Endothelial cell of umbilical vein (primary cell): ENCODE results near the gene ARTN. TPM values are rescaled to one million over a fixed set of nuclear protein-coding genes. Genes with fewer than 3 reads are reported as not detected.

ENCODE experiments used
- BruUV-seq: library from RNA; stranded (reverse); fragments of 400-500 nt; replicated peaks from 2 replicates; lab custom pipeline; 2021; lab: Mats Ljungman, UMichigan
- CTCF ChIA-PET: fragments of 300-600, 350-600 bp; sonication (Branson Sonifier 250); formaldehyde crosslinking; loops from one replicate; lab custom pipeline; 2021; ENCODE audit warnings: antibody characterized with exemption, inconsistent platforms; lab: Charles Lee
- POLR2A ChIA-PET: fragments of 300-600, 350-600 bp; sonication (Branson Sonifier 250); formaldehyde crosslinking; loops from one replicate; lab custom pipeline; 2021; ENCODE audit warnings: antibody characterized with exemption, inconsistent platforms; lab: Charles Lee
- DNase-seq: peaks from one replicate; pipeline ENCODE4 v3.0.0-alpha.2; 2011; ENCODE audit warnings: low read depth, low spot score
- FAIRE-seq: peaks from 2 replicates; lab custom pipeline; 2011; peaks lifted over from hg19 to GRCh38; lab: Jason Lieb, UNC
- H2AFZ ChIP-seq: 2 replicates; pipeline ENCODE4 v1.6.0; 2012; ENCODE audit warnings: low read depth, low read length, control low read depth, inconsistent platforms
- H3K27ac ChIP-seq: 2 replicates; pipeline ENCODE4 v1.5.1; 2011; ENCODE audit warnings: low read depth, mild to moderate bottlenecking, control low read depth, low read length, moderate library complexity; ENCODE audit not compliant: insufficient read depth
- H3K27me3 ChIP-seq, 2 experiments: 2 replicates each; pipeline versions ENCODE4 v1.6.0 to v1.6.1; 2011; ENCODE audit warnings: low read length in 2 of 2, mixed read lengths in 1 of 2; ENCODE audit not compliant: control insufficient read depth in 2 of 2, insufficient read depth in 2 of 2
- H3K36me3 ChIP-seq, 2 experiments: 2 replicates in 1 of 2; 3 replicates in 1 of 2; pipeline ENCODE4 v1.5.1; 2011; ENCODE audit warnings: low read length in 2 of 2, mild to moderate bottlenecking in 1 of 2, moderate library complexity in 1 of 2; ENCODE audit not compliant: control insufficient read depth in 2 of 2, insufficient read depth in 2 of 2; ENCODE audit errors: extremely low read depth in 1 of 2
- H3K4me1 ChIP-seq: 3 replicates; pipeline ENCODE4 v1.5.1; 2011; ENCODE audit warnings: mild to moderate bottlenecking, low read length; ENCODE audit not compliant: control insufficient read depth, insufficient read depth; ENCODE audit errors: extremely low read depth
- H3K4me2 ChIP-seq: 2 replicates; pipeline ENCODE4 v1.6.1; 2011; ENCODE audit warnings: low read length, control low read depth, mixed read lengths; ENCODE audit not compliant: insufficient read depth
- H3K4me3 ChIP-seq, 3 experiments: fragments of 200-600 bp in 1 of 3; sonication (generic), shearing (Covaris generic) in 1 of 3; replicated peaks in 1 of 3; 2 replicates each; pipeline ENCODE4 v1.5.1; 2011 to 2016; ENCODE audit warnings: control low read depth in 3 of 3, low read length in 3 of 3, mild to moderate bottlenecking in 2 of 3, inconsistent platforms in 1 of 3, low read depth in 1 of 3, moderate library complexity in 1 of 3; ENCODE audit not compliant: insufficient read depth in 1 of 3
- H3K79me2 ChIP-seq: 2 replicates; pipeline ENCODE4 v1.6.0; 2012; ENCODE audit warnings: low read length, inconsistent platforms; ENCODE audit not compliant: control insufficient read depth, insufficient read depth
- H3K9ac ChIP-seq: replicated peaks from 2 replicates; pipeline ENCODE3; 2011; ENCODE audit warnings: low read length, control low read depth; ENCODE audit not compliant: insufficient read depth; ENCODE audit errors: extremely low read depth
- H3K9me1 ChIP-seq: replicated peaks from 3 replicates; pipeline ENCODE4 v1.6.0; 2011; ENCODE audit warnings: mild to moderate bottlenecking, low read length; ENCODE audit not compliant: control insufficient read depth, insufficient read depth; ENCODE audit errors: extremely low read depth
- H3K9me3 ChIP-seq: replicated peaks from 2 replicates; pipeline ENCODE4 v1.5.1; 2012; ENCODE audit warnings: low read length, inconsistent platforms; ENCODE audit not compliant: control insufficient read depth, insufficient read depth
- H4K20me1 ChIP-seq: replicated peaks from 2 replicates; pipeline ENCODE3; 2011; ENCODE audit warnings: mild to moderate bottlenecking, low read length; ENCODE audit not compliant: control insufficient read depth, insufficient read depth; ENCODE audit errors: extremely low read depth
- CTCF ChIP-seq, 2 donors: IDR thresholded peaks; 1 replicate in 1 of 2; 2 replicates in 1 of 2; pipeline ENCODE4 v1.5.1; 2011; ENCODE audit warnings: low read length in 2 of 2, mild to moderate bottlenecking in 2 of 2, moderate library complexity in 2 of 2, control low read depth in 1 of 2, inconsistent platforms in 1 of 2, low read depth in 1 of 2; ENCODE audit not compliant: insufficient read depth in 1 of 2; ENCODE audit errors: extremely low read depth in 1 of 2
- EZH2 ChIP-seq: IDR thresholded peaks from 2 replicates; pipeline ENCODE4 v1.6.1; 2012; ENCODE audit warnings: borderline replicate concordance, low read depth, mild to moderate bottlenecking, moderate library complexity, low read length, inconsistent platforms; ENCODE audit not compliant: severe bottlenecking
- FOS ChIP-seq: IDR thresholded peaks from 2 replicates; pipeline ENCODE4 v1.6.1; 2011; ENCODE audit warnings: mild to moderate bottlenecking, low read length, moderate library complexity, borderline replicate concordance; ENCODE audit not compliant: insufficient read depth
- GATA2 ChIP-seq: IDR thresholded peaks from 2 replicates; pipeline ENCODE4 v1.7.0; 2011; ENCODE audit warnings: low read depth, mild to moderate bottlenecking, moderate library complexity, mixed read lengths, low read length; ENCODE audit not compliant: insufficient read length, insufficient read depth
- JUN ChIP-seq: IDR thresholded peaks from 2 replicates; pipeline ENCODE4 v1.6.1; 2011; ENCODE audit warnings: borderline replicate concordance, low read depth; ENCODE audit not compliant: insufficient read length, insufficient read depth
- MAX ChIP-seq: IDR thresholded peaks from 2 replicates; pipeline ENCODE4 v1.6.1; 2011; ENCODE audit not compliant: insufficient read depth, insufficient read length
- MYC ChIP-seq: IDR thresholded peaks from one replicate; pipeline ENCODE4 v1.6.1; 2011; ENCODE audit warnings: mild to moderate bottlenecking, low read depth, low read length
- POLR2A ChIP-seq: IDR thresholded peaks from 2 replicates; pipeline ENCODE4 v1.6.1; 2012; ENCODE audit warnings: low read depth, mild to moderate bottlenecking, control low read depth, low read length
- POLR2AphosphoS5 ChIP-seq: IDR thresholded peaks from 2 replicates; pipeline ENCODE4 v1.6.1; 2012; ENCODE audit warnings: low read depth, mild to moderate bottlenecking, control low read depth, low read length, moderate library complexity; ENCODE audit not compliant: insufficient read depth
- dilution Hi-C: fragments of 300-500 bp; cut with MboI; formaldehyde crosslinking; loops from one replicate; pipeline ENCODE4 v1.15.0; 2019; ENCODE audit warnings: low sequenced_read_pairs; ENCODE audit not compliant: extremely low pct_ligation_motif_present
- intact Hi-C: fragments of 100-400 bp; cut with micrococcal nuclease; formaldehyde crosslinking; loops from one replicate; pipeline ENCODE4 v1.10.0; 2022
- polyA plus RNA-seq, 4 experiments: library from polyadenylated mRNA; depleted of rRNA in 3 of 4; stranded (reverse) in 3 of 4; unstranded in 1 of 4; fragments of >200 nt; gene quantifications; 2 replicates each; pipeline versions ENCODE4 v1.2.1 to v1.2.3, GENCODE V29; 2011 to 2012; ENCODE audit warnings: missing spikeins in 1 of 4
- total RNA-seq: library from RNA; stranded (reverse); gene quantifications from 2 replicates; pipeline ENCODE4 v1.2.3, GENCODE V29; 2021

Gene ARTN
- total and polyA plus RNA-seq, 2 donors (not counting 3 experiments of a cell fraction or from before 2014, with no cell fraction given), result 0.11 to 0.18 TPM

GRCh38 chr1:43962324-43962723 is 28.7 kb downstream of the ARTN start:
- H2AFZ ChIP-seq, result no peak overlapping the region
- no peak overlapping the region for H3K4me3 ChIP-seq
- no peaks in the 10 kb centered on the region for H3K4me1 ChIP-seq
- H3K79me2 ChIP-seq, result no peaks in the 10 kb centered on the region
- intact Hi-C loops, result no loop called here
- H3K36me3 ChIP-seq, result peaks cover 5 to 33% of the 10 kb centered on the region in 2 experiments
- no TSS peak for BruUV-seq
- no peak overlapping the region for H3K27ac ChIP-seq
- ChIA-PET POLR2A (no interaction called here), CTCF (no interaction called here)
- no peaks in the 10 kb centered on the region for H4K20me1 ChIP-seq
- FAIRE-seq (no peak), DNase-seq (no peak)
- no peaks in the 10 kb centered on the region for H3K9me1 ChIP-seq
- no peak for TF ChIP-seq POLR2AphosphoS5
- no peak for TF ChIP-seq CTCF (IDR thresholded peaks at IDR 0.05; ENCODE audit: extremely low read depth in 1 of 2, insufficient read depth in 1 of 2, low read depth in 1 of 2, low read length in 2 of 2)
- TF ChIP-seq GATA2, result no peak
- TF ChIP-seq FOS, result no peak
- no peak for TF ChIP-seq MYC
- no peak for TF ChIP-seq EZH2
- TF ChIP-seq MAX, result no peak
- TF ChIP-seq JUN, result no peak
- no peak for TF ChIP-seq POLR2A
- H3K9ac ChIP-seq, result no peak overlapping the region
- no peak overlapping the region for H3K4me2 ChIP-seq
- no peaks in the 10 kb centered on the region for H3K27me3 ChIP-seq
- dilution Hi-C loops, result no loop called here
- H3K9me3 ChIP-seq, result no peaks in the 10 kb centered on the region
